Measurements from ENCODE around the gene HGF.
"Not testable (repeated sequence)": the region's sequence is repeated elsewhere in the genome, so short reads cannot be mapped to it uniquely, and the experiment has no call there.

The HGF gene

DNA sequence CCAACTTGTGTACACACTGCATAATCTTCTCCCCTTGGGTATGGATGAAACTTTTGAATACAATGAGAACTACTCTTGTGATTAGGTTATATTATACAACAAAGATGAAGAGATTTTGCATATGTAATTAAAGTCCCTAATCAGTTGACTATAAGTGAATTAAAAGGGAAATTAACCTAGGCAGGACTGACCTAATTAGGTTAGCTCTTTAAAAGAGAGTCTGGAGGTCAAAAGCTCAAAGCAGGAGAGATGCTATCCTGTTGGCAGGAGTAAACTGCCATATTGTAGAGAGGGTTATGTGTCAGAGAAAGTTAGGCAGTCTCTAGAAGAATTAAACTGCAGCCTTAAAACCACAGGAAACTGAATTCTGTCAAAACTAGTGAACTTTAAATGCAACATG is 29.4 kb downstream of the HGF start:
- Mint-ChIP-seq H3K4me1 (no peaks in the 10 kb centered on the region), H3K4me3 (no peak overlapping the region), H3K9me3 (peaks cover 22% of the 10 kb centered on the region)

DNA sequence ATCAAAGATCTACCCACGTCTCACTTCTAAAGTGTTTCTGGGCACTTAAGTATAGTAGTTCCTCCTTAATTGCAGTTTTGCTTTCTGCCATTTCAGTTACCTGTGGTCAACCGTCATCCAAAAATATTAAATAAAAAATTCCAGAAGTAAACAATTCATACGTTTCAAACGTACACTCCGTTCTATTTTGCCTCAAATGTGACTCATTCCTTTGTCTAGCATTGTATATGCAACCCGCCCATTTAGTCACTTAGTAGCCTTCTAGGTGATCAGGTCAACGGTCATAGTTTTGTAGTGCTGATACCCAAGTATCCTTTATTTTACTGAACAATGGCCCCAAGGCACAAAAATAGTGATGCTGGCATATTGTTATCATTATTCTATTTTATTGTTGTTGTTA is 33.8 kb downstream of the HGF start:
- ATAC-seq (replicated peaks; ENCODE audit: extremely low read depth, poor library complexity, severe bottlenecking): no peak
- Mint-ChIP-seq H3K36me3 (ENCODE audit: insufficient read depth) (no peaks in the 10 kb centered on the region), H3K4me1 (no peaks in the 10 kb centered on the region)

More for the DNA sequence above, 29.4 kb downstream of the HGF start:
- DNase-seq (ENCODE audit: low spot score in 2 of 2) (no peak), ATAC-seq (replicated peaks; ENCODE audit: extremely low read depth, poor library complexity, severe bottlenecking) (no peak)
- H3K27ac Mint-ChIP-seq (ENCODE audit: low read depth): no peak overlapping the region
- no peaks in the 10 kb centered on the region for H3K27me3 Mint-ChIP-seq
- H3K36me3 Mint-ChIP-seq (ENCODE audit: insufficient read depth): no peaks in the 10 kb centered on the region

DNA sequence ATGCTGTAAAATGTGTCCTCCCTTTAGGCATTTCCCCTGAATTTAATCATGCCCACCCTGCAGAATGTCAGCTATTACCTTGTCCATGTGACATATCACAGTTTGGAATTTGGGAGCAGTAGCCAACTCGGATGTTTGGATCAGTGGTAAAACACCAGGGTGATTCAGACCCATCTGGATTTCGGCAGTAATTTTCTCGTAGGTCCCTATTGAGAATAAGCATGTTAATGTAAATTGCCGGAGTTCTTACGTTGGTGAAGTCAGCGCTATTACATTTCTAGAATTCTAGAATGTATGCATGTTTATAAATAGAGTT is 44.1 kb downstream of the HGF start:
- H3K27ac Mint-ChIP-seq (ENCODE audit: low read depth): no peak overlapping the region
- no peaks in the 10 kb centered on the region for H3K27me3 Mint-ChIP-seq
- no peaks in the 10 kb centered on the region for H3K36me3 Mint-ChIP-seq (ENCODE audit: insufficient read depth)
- H3K4me1 Mint-ChIP-seq: no peaks in the 10 kb centered on the region
- H3K4me3 Mint-ChIP-seq: no peak overlapping the region
- no peak for DNase-seq (ENCODE audit: low spot score in 2 of 2)
- ATAC-seq (replicated peaks; ENCODE audit: extremely low read depth, poor library complexity, severe bottlenecking): no peak
- peaks cover 6% of the 10 kb centered on the region for H3K9me3 Mint-ChIP-seq

More for the DNA sequence above, 33.8 kb downstream of the HGF start:
- no peak overlapping the region for H3K27ac Mint-ChIP-seq (ENCODE audit: low read depth)
- no peak for DNase-seq (ENCODE audit: low spot score in 2 of 2)
- H3K27me3 Mint-ChIP-seq: no peaks in the 10 kb centered on the region
- no peak overlapping the region for H3K4me3 Mint-ChIP-seq
- peaks cover 16% of the 10 kb centered on the region for H3K9me3 Mint-ChIP-seq

DNA sequence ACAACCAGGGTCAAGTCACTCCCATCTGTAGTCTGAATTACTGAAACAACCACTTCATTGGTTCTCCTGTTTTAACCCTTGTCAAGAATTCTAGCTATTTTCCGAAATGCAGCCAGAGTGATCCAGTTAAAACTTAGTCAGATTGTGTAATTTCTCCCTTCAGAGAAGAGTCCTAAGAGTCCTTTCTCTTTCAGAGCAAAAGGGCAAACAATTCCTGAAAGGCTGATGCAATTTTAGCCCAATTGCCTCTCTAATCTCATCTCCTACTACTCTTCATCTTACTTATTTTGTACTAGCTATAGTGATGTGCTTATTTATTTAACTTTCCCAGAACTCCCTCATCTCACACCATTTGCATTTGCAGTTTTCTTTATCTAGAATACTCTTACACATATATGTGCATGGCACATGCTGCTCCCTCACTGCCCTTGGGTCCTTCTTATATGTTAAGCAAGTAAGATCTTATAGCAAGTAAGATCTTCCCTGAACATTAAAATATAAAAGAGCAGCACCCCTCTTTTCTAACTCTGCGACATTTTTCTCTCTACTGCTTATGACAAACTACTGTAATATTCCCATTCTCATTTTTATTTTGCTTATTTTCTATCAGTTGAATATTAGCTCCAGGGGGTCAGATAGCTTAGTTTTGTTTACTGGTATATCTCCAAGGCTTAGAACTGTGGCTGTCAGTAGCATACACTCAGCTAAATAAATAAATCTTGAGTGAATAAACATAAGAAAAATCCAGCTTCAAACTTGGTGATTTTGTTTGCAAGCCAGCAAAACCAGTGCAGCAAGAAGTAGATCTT is 44.6 kb downstream of the HGF start:
- H3K36me3 Mint-ChIP-seq (ENCODE audit: insufficient read depth): no peaks in the 10 kb centered on the region
- H3K27ac Mint-ChIP-seq (ENCODE audit: low read depth): no peak overlapping the region
- H3K27me3 Mint-ChIP-seq: no peaks in the 10 kb centered on the region
- H3K4me1 Mint-ChIP-seq: no peaks in the 10 kb centered on the region
- no peak overlapping the region for H3K4me3 Mint-ChIP-seq
- DNase-seq (ENCODE audit: low spot score in 2 of 2) (no peak), ATAC-seq (replicated peaks; ENCODE audit: extremely low read depth, poor library complexity, severe bottlenecking) (no peak)
- H3K9me3 Mint-ChIP-seq: peaks cover 6% of the 10 kb centered on the region

DNA sequence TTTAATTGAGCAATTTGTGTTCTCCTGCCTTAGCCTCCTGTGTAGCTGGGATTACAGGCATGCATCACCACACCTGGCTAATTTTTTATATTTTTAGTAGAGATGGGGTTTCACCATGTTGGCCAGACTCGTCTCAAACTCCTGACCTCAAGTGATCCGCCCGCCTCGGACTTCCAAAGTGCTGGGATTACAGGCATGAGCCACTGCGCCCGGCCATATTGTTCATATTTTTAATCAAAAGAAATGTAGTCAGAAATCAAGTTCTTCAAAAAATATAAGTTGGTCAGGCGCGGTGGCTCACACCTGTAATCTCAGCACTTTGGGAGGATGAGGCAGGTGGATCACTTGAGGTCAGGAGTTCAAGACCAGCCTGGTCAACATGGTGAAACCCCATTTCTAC is 47.6 kb downstream of the HGF start:
- H3K9me3 Mint-ChIP-seq: peaks cover 11% of the 10 kb centered on the region
- not testable (repeated sequence) for H3K27me3 Mint-ChIP-seq; H3K36me3 Mint-ChIP-seq (ENCODE audit: insufficient read depth); ATAC-seq (replicated peaks; ENCODE audit: extremely low read depth, poor library complexity, severe bottlenecking); H3K27ac Mint-ChIP-seq (ENCODE audit: low read depth); H3K4me1 Mint-ChIP-seq; H3K4me3 Mint-ChIP-seq; DNase-seq (ENCODE audit: low spot score in 2 of 2)

DNA sequence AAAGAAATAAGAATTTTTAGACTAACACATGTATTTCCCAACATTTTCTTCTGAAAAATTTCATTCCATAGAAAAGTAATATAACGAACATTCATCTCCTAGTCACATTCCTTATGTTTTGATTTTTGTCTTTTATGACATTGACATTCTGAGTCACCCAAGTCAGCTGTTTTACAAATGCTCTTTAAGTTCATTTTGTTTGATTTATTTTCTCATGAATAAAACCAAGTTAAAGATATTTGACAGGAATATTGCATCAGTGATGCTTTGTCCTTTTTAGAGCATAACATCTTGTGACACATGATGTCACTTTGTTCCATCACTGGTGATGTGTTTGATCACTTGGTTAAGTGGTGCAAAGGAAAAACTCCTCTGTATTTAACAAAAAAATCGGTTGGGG is 48.4 kb downstream of the HGF start:
- ATAC-seq (replicated peaks; ENCODE audit: extremely low read depth, poor library complexity, severe bottlenecking): no peak
- Mint-ChIP-seq H3K36me3 (ENCODE audit: insufficient read depth) (no peaks in the 10 kb centered on the region), H3K4me1 (no peaks in the 10 kb centered on the region), H3K27me3 (no peaks in the 10 kb centered on the region), H3K27ac (ENCODE audit: low read depth) (no peak overlapping the region), H3K9me3 (peaks cover 11% of the 10 kb centered on the region), H3K4me3 (no peak overlapping the region)
- no peak for DNase-seq (ENCODE audit: low spot score in 2 of 2)

DNA sequence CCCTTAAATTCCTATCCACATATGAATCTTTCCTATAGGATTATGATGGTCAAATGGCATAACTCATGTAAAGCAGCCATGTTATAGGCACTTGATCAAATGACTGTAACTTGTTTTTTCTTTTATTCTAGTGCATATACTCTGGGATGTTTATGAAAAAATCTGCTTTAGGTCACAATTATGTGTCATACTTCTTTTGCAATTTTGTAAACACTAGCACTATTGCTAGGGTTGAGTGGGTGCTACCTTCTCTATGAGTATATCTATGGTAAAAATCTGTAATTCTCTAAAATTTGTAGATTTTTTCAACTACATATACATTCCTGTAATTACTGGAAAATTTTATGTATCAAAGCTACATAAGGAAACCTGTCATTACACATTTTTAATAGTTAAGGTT is 50.0 kb downstream of the HGF start:
- Mint-ChIP-seq H3K4me1 (no peaks in the 10 kb centered on the region), H3K4me3 (no peak overlapping the region), H3K27ac (ENCODE audit: low read depth) (no peak overlapping the region), H3K9me3 (peaks cover 5% of the 10 kb centered on the region), H3K27me3 (no peaks in the 10 kb centered on the region), H3K36me3 (ENCODE audit: insufficient read depth) (no peaks in the 10 kb centered on the region)
- DNase-seq (ENCODE audit: low spot score in 2 of 2): no peak
- no peak for ATAC-seq (replicated peaks; ENCODE audit: extremely low read depth, poor library complexity, severe bottlenecking)

DNA sequence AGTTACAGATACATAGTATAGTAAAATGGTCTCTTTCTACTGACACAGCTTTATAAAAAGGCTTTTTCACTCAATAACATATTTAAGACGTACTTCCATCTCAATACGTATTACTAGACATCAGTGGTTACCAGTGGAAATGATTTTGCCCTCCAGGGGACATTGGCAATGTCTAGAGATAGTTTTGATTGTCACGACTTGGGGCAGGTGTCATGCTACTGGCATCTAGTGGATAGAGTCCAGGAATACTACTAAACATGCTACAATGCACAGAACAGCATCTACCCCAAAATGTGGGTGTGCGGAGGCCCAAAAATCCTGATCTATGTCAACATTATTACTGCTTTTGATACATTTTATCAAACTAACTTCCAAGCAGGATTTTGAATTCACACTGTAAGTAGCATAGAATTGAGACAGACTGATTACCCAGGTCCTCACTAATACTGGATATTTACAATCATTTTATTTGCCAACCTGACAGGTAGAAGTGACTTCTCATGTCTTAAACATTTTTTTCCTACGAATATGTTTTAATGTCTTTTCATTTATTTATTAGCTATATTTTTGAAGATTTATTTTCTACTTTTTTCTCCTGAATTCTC is 53.8 kb downstream of the HGF start:
- Mint-ChIP-seq H3K4me3 (no peak overlapping the region), H3K36me3 (ENCODE audit: insufficient read depth) (peaks cover 2% of the 10 kb centered on the region), H3K4me1 (no peaks in the 10 kb centered on the region), H3K27ac (ENCODE audit: low read depth) (no peak overlapping the region), H3K9me3 (peaks cover 5% of the 10 kb centered on the region), H3K27me3 (no peaks in the 10 kb centered on the region)
- ATAC-seq (replicated peaks; ENCODE audit: extremely low read depth, poor library complexity, severe bottlenecking): no peak
- no peak for DNase-seq (ENCODE audit: low spot score in 2 of 2)

DNA sequence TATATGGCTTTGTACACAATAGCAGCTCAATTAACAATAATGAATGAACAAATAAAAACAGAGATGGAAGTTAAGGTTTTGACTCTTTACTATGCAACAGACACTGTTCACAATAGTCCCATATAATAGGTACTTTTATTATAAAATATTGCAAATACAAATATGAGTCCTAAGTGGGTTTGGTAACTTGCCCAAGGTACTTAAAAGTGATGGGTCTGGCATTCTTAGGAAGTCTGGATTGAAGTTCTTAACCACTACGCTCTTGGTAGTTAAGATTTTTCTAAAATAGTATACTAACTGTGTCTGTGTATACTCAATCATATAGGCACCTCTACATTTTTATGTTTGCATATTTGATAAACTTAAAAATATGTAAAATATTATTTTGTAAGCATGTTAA is 55.5 kb downstream of the HGF start:
- no peak overlapping the region for H3K27ac Mint-ChIP-seq (ENCODE audit: low read depth)
- DNase-seq (ENCODE audit: low spot score in 2 of 2) (no peak), ATAC-seq (replicated peaks; ENCODE audit: extremely low read depth, poor library complexity, severe bottlenecking) (no peak)
- no peaks in the 10 kb centered on the region for H3K4me1 Mint-ChIP-seq
- H3K27me3 Mint-ChIP-seq: no peaks in the 10 kb centered on the region
- H3K36me3 Mint-ChIP-seq (ENCODE audit: insufficient read depth): peaks cover 2% of the 10 kb centered on the region
- peaks cover 5% of the 10 kb centered on the region for H3K9me3 Mint-ChIP-seq
- no peak overlapping the region for H3K4me3 Mint-ChIP-seq

DNA sequence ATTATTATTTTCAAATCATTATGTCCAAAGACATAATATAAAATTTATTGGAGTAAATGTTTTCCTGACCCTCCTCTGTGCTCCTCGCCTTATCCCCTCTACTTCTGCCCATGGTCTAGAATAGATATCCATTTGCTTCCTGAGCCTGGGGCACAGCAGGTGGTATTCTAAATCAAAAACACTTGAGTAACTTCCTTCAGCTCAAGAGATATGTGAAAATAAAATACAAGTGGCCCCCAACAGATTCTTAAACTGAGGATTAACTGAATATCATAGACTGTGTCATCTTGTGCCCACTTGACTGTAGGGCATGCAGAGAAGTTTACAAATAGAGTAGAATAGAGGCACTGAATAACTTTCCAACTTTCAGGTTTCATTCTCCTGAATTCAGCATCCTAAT is 59.1 kb downstream of the HGF start:
- H3K27me3 Mint-ChIP-seq: no peaks in the 10 kb centered on the region
- no peak overlapping the region for H3K4me3 Mint-ChIP-seq
- no peak for DNase-seq (ENCODE audit: low spot score in 2 of 2)
- H3K9me3 Mint-ChIP-seq: peaks cover 5% of the 10 kb centered on the region
- no peak overlapping the region for H3K27ac Mint-ChIP-seq (ENCODE audit: low read depth)
- no peaks in the 10 kb centered on the region for H3K4me1 Mint-ChIP-seq
- peaks cover 2% of the 10 kb centered on the region for H3K36me3 Mint-ChIP-seq (ENCODE audit: insufficient read depth)
- ATAC-seq (replicated peaks; ENCODE audit: extremely low read depth, poor library complexity, severe bottlenecking): no peak

DNA sequence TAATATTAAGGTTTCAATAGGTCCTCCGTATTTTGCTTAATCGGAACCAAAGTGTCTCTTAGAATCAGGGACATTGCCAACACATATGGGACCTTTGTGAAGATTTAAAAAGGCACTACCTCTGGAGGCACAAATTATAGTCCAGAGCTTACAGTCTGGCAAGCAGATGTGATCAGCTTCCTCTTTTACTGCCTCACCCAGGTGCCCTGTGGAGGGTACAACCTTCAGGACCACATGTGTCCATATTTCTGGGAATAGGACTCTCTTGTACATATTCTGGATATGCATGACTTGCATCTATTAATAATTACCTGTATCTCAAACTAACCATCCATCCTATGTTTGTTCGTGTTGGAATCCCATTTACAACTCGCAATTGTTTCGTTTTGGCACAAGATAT is 60.0 kb downstream of the HGF start:
- ATAC-seq (replicated peaks; ENCODE audit: extremely low read depth, poor library complexity, severe bottlenecking): no peak
- no peaks in the 10 kb centered on the region for H3K4me1 Mint-ChIP-seq
- H3K36me3 Mint-ChIP-seq (ENCODE audit: insufficient read depth): peaks cover 2% of the 10 kb centered on the region
- H3K9me3 Mint-ChIP-seq: peaks cover 11% of the 10 kb centered on the region
- no peak overlapping the region for H3K4me3 Mint-ChIP-seq
- no peak for DNase-seq (ENCODE audit: low spot score in 2 of 2)
- H3K27ac Mint-ChIP-seq (ENCODE audit: low read depth): no peak overlapping the region
- no peaks in the 10 kb centered on the region for H3K27me3 Mint-ChIP-seq

DNA sequence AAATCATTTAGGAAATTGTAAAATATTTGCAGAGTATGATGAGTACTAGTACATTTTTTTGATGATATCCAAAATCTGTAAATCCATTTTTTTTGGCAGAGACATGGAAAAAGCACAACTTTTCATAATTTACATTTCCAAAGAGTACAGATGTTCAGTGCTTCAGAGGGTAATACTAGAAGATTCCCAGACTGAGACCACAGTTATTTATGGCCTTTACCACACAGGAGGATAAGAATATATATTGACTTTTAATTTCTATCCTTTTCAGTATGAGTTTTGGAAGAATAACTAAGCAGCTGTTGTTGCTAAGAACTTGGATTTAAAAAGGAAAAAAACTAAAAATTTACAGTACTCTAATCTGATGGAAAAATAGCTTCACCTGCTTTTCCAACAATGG is 61.9 kb downstream of the HGF start:
- Mint-ChIP-seq H3K4me3 (no peak overlapping the region), H3K27me3 (no peaks in the 10 kb centered on the region), H3K9me3 (peaks cover 11% of the 10 kb centered on the region), H3K4me1 (no peaks in the 10 kb centered on the region), H3K27ac (ENCODE audit: low read depth) (no peak overlapping the region), H3K36me3 (ENCODE audit: insufficient read depth) (no peaks in the 10 kb centered on the region)
- DNase-seq (ENCODE audit: low spot score in 2 of 2) (no peak), ATAC-seq (replicated peaks; ENCODE audit: extremely low read depth, poor library complexity, severe bottlenecking) (no peak)

DNA sequence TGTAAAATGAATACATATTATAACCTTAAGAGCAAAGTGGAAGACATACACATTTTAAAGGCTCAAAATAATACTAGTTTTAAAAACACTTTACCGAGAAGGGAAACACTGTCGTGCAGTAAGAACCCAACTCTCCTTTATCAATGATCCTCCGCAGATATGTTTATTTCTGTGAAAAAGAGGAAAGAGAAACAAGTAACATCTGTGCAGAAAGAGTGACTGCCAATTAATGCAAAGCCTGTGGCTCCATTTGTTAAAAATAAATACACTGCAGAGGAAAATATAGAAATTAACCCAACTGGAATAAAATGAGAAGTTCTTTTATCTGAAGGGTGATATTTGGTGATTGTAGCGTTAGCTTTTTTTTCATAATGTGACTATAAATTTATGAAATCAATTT is 62.7 kb downstream of the HGF start:
- Mint-ChIP-seq H3K27ac (ENCODE audit: low read depth) (no peak overlapping the region), H3K27me3 (no peaks in the 10 kb centered on the region), H3K36me3 (ENCODE audit: insufficient read depth) (no peaks in the 10 kb centered on the region), H3K4me1 (no peaks in the 10 kb centered on the region), H3K4me3 (no peak overlapping the region), H3K9me3 (peaks cover 11% of the 10 kb centered on the region)
- ATAC-seq (replicated peaks; ENCODE audit: extremely low read depth, poor library complexity, severe bottlenecking) (no peak), DNase-seq (ENCODE audit: low spot score in 2 of 2) (no peak)

Data from central memory CD8-positive, alpha-beta T cell (primary cell).